DMS79 treated with DMSO at 0.1 percent for 48 hours (cell line): ENCODE measurements around the gene PRKAA1.

Experiments
- DNase-seq: peaks from one replicate; lab custom pipeline; 2025; lab: John Stamatoyannopoulos, UW

Gene PRKAA1

DNA sequence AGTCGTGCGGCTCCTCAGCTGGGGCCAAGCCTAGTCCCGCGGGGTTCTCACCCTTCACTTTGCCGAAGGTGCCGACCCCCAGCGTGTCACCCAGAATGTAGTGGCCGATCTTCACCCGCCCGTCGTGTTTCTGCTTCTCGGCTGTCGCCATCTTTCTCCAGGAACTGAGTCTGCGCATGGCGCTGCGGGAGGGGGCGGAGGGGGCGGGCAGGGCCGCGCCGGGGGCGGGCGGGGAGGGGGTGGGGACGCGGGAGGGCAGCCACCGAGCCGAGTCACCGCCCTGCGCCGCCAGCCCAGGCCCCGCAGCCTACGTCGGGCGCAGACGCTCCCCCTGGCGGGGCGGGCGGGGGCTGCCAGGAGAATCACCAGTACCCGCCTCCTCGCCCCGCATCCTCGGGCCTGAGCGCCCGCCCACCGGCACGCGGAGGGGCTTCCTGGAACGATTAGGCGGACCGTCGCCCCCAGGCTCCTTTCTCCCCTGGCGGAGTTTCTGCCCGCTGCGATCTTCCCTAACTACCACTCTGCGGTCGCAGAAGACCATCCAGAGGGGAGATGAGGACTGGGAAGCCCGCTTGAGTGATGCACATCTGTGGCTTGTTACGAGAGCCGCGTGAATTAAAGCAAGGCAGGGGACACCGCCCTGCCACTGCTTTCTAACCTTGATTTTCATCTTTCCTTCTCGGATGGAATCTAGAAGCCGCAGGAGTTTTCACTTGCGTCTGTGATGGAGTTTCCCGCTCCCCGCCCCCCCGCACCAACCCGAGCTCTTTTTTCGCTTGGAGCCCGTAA is at the start of gene PRKAA1:
TSS of gene PRKAA1 (minus strand) at position 363 of the 789 bp plus-strand sequence. CDS start at position 178, 185 bp downstream.
- DNase-seq = peak; percentile 60

GRCh38 chr5:40847525-40847924 is 49.4 kb upstream of the PRKAA1 start:
- DNase-seq = no peak

DNA sequence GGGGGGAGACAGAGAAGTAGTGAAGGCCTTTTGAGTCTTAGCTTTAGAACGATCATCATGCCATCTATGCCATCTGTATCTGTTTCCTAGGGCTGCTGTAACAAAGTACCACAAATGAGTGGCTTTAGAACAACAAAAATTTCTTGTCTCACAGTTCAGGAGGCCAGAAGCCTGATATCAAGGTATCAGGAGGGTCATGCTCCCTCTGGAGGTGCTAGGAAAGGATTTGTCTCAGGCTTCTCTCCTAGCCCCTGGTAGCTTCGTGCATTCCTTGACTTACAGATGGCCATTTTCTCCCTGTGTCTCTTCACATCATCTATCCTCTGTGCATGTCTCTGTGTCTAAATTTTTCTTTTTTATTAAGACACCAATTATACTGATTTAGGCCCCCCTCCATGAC is 48.2 kb upstream of the PRKAA1 start:
- no peak for DNase-seq

GRCh38 chr5:40844565-40844964 is 46.4 kb upstream of the PRKAA1 start:
- DNase-seq = no peak

DNA sequence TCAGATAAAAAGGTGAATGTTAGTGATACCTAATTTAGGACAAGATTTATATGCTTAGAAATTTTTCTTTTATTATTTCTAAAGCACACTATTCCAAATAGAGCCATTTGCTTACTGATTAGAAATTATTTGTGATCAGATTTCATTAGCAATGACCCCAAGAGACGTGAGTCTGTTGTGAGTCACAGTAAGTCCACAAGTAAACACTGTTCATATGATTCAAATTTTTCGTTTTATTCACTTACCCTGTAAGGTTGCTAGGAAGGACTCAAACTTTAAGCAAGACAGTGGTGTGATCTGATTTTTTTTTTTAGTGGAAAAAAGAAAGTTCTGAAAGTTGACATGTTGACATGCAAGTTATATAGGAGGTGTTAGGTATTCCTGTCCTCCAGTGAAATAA is 44.2 kb upstream of the PRKAA1 start:
- DNase-seq = no peak

- peak; percentile 33 for DNase-seq
Measured at GRCh38 chr5:40841068-40841805, 43.1 kb upstream of the PRKAA1 start, which contains the start of gene CARD6. CARD6 (plus strand) TSS chr5:40841367; CDS start chr5:40841383, 16 bp downstream.

DNA sequence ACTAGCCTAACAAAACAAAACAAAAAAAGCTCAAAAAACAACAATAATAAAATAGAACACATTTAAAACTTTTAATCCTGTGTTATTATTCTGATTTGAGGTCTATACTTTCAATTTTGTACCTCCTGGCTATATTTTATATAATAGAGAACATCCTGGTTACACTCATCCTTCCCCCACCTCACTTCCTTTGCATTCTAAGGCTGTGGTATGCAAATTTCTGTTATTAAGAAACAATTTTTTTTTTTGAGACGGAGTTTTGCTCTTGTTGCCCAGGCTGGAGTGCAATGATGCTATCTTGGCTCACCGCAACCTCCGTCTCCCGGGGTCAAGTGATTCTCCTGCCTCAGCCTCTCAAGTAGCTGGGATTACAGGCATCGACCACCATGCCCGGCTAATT is 39.9 kb upstream of the PRKAA1 start:
- DNase-seq = no peak

GRCh38 chr5:40834849-40835787 is 36.9 kb upstream of the PRKAA1 start, which contains the start of gene RPL37:
RPL37 (minus strand) TSS chr5:40835222; CDS start chr5:40835185, 37 bp downstream.
- peak; percentile 91 for DNase-seq

- peak; percentile 8 for DNase-seq
Measured at GRCh38 chr5:40834391-40834848, 36.2 kb upstream of the PRKAA1 start.

DNA sequence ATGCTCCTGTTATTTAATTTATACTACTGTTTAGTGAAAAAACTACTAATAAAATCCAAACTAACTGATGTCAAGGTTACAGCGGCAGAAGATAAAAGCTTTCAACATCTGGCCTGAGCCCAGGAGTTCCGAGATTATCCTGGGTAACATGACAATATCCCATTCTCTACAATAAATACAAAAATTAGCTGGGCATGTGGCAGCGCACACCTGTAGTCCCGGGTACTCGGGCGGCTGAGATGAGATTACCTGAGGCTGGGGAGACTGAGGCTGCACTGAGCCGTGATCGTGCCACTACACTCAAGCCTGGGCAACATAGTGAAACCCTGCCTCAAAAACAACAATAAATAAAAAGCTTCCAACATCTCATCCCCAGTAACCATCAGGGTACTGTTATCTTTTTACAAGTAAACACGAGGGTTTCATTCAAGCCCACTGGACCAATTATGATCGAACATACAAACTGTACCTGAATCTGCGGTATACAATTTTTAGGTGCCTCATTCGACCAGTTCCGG is 35.6 kb upstream of the PRKAA1 start:
- no peak for DNase-seq

- DNase-seq = no peak
Measured at GRCh38 chr5:40832345-40832744, 34.2 kb upstream of the PRKAA1 start.

GRCh38 chr5:40831346-40832210 is 33.4 kb upstream of the PRKAA1 start:
- DNase-seq = no peak

DNA sequence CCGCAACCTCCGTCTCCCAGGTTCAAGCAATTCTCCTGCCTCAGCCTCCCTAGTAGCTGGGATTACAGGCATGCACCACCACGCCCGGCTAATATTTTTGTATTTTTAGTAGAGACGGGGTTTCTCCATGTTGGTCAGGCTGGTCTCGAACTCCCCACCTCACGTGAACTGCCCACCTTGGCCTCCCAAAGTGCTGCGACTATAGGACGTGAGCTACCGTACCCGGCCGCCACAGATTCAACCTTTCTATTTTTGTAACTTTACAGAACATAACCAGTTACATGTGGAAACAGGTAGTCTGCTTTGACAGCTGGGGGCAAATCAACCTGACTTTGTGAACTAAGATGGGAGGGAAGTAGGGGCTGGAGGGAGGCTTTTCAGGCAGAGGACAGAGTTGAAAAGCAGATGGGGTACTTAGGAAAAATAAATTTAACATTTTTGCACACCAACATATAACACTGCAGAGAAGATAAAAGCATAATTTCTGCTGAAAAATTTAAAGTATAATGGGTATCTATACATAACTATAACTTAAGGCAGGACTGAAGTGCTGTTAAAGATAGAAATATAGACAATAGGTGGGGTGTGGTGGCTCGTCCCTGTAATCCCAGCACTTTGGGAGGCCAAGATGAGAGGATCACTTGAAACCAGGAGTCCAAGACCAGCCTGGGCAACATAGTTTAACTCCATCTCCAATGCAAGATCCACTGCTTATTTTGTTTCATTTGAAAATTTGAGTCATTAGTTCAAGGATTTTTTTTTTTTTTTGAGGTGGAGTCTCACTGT is 31.8 kb upstream of the PRKAA1 start:
- no peak for DNase-seq

DNA sequence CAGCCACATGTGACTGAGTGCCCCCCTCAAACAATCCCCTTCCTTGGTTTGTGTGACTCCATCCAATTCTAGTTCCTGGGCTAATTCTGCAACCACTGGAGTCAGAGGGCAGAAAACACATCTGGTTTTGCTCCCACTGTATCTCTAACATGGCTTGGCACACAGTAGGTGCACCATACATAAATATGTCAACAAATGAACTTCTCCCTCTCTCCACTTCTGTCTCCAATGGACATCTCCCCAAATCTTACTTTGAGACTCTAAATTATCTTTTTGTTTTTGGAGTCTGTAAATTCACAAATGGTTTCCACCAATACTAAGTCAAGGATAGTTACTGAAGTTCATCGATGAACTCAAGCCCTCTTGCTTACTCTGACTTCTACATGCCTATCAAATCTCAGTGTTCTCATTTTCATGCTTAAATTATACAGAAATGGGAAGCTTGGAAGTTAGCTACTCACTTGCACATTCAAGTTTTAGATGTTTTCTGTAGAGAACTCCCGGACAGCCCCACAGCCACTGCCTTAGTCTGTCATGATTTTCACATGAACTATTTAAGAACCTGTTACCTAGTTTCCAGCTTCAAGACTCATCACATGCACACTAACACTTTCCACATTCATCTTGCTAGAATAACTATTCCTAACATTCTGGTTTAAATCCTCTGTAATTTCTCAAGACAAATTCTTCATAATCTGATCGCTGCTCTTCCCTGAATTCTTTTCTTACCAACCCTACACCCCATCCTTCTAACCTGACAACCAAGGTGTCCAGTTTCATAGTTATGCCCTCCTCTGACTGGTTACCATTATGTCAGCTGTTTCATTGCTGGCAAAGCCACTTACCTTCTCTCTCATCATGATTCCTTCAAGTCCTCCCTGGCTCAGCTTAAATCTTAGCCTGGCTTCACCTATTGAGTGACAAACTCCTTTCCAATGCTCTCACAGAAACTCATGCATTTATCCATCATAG is 30.8 kb upstream of the PRKAA1 start:
- no peak for DNase-seq

GRCh38 chr5:40828021-40828631 is 30.0 kb upstream of the PRKAA1 start:
- DNase-seq = no peak

- no peak for DNase-seq
Measured at GRCh38 chr5:40827188-40827977, 29.2 kb upstream of the PRKAA1 start.

DNA sequence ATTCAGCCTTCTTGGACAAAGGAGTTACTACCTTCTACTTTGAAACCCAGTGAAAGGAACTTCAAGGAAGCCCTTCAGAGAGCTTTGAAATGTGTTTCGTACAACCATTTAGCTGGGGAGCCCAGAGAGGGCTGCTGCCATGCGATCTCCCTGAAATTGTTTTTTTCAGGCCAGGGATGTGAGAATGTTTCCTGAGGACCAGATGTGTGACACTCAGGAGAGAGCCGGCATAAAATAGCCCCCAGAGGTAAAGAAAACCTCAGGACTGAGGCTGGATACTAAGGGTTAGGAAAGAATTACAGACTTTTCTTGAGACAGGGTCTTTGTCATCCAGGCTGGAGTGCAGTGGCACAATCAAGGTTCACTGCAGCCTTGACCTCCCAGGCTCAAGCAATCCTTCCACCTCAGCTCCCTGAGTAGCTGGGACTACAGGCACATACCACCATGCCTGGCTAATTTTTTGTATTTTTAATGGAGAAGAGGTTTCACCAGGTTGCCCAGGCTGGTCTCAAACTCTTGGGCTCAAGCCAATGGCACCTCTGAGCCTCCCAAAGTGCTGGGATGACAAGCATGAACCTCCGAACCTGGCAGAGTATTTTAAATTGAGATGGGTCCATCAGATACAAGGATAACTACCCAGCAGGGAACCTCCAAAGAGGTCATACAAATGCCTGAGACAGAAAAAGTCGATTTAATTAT is 28.5 kb upstream of the PRKAA1 start:
- no peak for DNase-seq
